ENCODE results near the gene TBC1D2B.

TBC1D2B gene

GRCh38 chr15:78024519-78024870, 53.0 kb downstream of the TBC1D2B start:
- no peak for DNase-seq

DNA sequence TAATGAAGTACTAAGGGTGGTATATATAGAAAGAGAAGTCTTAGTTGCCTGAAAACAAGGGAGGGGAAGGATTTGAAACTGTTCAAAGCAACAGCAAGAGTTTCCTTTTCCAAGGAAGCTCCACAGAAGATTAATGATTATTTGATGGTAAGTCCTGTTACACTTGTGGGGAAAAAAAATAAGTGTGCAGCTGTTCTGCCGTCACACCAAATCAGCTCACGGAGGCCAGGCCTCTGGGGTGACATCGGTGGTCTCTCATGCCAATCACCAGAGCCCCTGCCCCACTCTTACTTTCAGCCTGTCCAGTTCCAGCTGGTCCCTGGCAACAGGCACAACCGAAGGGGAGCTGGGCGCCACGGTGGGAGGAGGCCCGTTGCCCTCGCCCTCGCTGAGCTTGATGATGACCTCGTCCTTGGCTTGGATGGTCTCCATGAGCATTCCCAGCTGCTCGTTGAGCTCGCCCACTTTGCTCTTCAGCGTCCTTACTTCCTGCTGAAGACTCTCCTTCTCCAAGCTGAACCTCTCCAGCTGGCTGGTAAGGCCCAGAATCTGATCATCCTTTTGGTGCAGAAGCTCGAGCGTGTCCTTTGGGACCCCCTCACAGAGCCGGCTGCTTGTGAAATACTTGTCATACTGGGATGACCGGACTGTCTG, 53.5 kb downstream of the TBC1D2B start:
- DNase-seq, result no peak

- DNase-seq, result no peak
Observed at GRCh38 chr15:78023081-78023665, 54.3 kb downstream of the TBC1D2B start.

DNA sequence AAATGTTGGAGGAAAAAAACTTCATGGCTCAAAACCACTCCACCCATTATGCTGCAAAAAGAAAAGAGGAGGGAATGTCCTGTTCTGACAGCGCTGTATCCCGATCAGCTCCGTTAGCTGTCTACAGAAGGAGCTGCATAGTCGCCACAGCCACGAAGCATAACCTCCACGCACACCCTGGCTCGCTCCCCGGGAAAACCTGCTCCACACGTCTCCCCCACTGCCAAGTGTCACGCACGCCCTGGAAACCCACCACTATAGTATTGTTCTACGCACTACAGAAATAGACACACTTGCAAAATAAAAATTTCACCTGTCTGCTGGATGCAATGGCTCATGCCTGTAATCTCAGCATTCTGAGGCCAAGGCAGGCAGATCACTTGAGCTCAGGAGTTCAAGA, 55.8 kb downstream of the TBC1D2B start:
- DNase-seq, result no peak

DNA sequence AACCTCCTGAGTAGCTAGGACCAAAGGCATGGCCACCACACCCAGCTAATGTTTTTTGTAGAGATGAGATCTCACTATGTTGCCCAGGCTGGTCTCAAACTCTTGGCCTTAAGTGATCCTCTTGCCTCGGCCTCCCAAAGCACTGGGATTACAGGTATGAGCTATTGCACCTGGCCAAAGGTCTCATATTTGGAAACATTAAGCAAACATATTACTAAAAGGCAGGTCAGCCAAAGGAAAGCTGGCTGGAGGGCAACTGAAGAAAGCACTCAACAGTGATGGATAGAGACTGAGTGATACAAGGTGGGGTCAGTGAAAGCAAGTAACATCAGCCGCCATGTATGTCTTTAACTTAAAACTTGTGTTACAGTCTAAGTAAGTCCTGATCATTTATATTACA, 57.5 kb downstream of the TBC1D2B start:
- no peak for DNase-seq

GRCh38 chr15:78018946-78019644, 58.4 kb downstream of the TBC1D2B start:
- DNase-seq, result no peak

- no peak for DNase-seq
Observed at GRCh38 chr15:78018445-78018844, 59.1 kb downstream of the TBC1D2B start.

GRCh38 chr15:78016860-78017259, 60.7 kb downstream of the TBC1D2B start:
- no peak for DNase-seq

GRCh38 chr15:78012643-78013077, 64.9 kb downstream of the TBC1D2B start:
- DNase-seq, result no peak

- DNase-seq, result no peak
Observed at GRCh38 chr15:78010067-78010466, 67.4 kb downstream of the TBC1D2B start.

DNA sequence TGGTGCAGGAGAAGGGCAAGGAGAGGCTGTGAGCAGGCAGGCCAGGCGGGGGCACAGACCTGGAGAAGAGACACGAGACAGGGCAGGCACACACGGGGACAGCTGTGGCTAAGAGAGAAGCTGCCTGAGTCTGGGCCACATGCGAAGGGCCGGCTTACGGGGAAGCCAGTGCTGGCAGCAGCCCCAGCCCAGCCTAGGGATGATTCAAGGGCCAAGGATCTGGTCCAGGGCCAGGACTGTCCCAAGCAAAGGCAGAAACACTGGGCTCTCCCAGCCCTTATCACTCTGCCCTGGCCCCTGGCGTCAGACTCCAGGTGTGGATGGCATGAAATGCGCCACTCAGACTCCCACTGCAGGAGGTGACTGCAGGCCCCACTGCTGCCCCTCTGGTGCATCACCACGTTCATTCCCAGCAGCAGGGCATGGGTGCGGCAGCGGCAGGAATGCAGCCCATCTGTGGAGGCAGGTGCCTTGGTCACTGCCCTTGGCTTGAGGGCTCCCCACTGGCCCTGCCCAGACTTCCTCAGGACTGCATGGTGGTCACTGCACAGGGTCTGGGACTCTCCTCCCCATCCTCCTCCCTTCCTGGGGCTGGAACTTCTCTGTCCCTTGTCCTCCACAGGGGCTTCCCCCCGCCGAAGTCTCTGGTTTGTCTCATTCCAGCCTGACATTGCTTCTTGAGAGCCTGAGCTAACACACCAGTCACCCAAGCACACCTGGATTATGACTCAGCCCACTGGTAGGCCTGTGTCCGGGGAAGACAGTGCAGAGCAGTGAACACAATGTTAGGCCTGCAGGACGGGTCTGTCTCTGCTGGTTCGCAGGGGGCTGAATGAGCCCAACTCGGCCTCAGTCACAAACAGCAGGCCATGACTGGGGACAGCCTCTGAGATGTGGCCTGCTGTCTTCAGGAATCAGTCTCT, 69.3 kb downstream of the TBC1D2B start:
- no peak for DNase-seq

DNA sequence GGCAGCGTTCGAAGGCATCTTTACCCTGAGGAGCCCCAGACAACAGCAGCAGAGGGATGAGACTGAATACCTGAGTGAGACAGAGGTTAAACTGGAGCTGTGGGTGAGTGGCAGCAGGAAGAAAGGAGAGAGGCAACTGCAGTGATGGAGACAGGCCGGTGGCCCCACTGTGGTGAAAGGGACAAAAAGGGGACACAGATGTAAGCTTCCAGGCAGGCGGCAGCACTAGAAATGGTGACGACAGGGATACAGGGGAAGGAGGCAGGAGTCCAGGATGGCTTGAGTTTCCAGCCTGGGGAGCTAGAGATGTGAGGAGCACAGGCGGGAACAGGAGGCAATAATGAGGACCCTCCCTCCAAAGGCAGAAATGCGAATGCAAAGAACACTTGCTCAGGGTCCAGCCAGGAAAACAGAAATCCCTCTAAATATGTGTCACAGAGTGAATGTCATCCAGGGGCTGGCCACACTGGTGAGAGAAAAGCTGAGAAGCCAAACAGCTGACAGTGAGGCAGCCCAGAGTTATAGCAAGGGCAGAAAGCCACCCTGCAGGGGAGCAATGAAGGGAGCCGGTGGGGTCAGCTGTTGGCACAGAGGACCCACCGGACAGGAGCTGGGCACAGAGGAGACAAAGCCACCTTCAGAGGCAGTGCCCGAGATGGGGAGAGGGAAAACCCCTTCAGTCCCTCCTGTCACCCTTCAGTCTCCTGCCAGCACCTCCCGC, 70.1 kb downstream of the TBC1D2B start:
- no peak for DNase-seq

- DNase-seq, result no peak
Observed at GRCh38 chr15:78006567-78007205, 70.8 kb downstream of the TBC1D2B start.

DNA sequence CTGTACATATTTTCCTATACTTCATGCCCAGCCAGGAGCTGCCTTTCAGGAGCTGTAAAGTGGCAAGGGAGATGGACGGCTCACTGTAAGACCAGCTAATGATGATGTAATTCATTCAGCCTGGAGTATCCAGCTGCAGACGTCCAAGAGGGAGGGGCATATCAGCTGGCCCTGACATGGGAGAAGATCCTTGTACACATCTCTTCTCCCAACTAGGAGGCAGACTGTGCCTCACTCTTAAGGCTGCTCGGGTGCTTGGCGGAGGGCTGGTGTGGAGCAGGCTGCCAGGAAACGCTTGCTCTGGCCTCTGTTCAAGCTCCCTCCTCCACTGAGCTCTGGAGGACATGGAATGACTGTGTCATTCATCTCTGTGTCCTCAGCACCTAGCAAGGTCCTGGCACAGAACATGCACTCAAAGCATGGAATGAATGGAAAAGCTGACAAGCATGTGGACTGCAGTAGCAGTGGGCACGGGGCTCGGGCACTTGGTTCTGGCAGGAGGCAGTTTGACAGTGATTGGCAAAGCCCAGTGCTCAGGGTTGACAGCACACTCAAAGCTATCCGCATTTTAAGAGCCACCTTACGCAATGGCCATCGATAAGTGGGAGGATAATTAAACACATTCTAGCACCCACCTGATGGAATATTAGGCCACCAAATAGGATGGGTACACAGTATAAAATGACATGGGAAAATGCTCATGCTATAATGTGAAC, 72.4 kb downstream of the TBC1D2B start:
- DNase-seq, result no peak

GRCh38 chr15:78004222-78004727, 73.2 kb downstream of the TBC1D2B start:
- no peak for DNase-seq

DNA sequence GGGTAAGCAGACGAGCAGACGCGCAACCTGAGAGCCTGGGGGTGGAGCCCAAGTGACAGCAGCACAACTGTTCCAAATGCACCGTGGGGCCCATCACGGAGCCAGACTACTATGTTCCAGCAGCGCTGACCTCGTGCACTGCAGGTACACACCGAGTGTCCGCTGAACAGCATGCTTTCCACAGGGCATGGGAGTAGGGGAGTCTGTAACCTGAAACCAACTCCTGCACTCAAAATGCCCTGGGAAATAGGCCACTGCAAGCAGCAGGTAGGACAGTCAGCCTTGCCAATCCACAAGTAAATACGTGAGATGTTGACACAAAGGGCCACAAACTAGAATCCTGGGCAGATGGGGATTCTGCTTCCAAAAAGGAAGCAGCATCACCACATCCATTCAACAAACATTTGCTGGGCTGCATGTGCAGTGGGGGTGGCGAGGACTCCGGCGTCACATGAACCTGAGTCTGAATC, 73.9 kb downstream of the TBC1D2B start:
- DNase-seq, result no peak

DNA sequence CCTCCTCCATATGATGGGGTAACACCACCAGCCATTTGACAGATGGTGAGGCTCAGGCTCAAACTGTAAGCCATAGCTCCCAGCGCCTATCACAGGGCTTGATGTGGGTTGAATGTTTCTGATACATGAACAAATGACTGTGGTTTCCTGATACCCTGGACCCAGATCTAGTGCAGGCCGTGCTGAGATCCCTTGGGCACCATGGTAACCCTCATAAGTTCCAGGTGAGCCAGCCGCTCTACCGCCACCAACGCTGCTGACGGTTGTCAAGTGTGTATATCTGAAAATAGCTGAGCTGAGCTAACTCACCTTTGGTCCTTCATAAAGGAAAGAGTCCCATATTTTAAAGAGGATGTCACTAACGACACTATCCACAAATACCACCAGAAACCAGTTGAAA, 74.5 kb downstream of the TBC1D2B start:
- DNase-seq, result no peak

DNA sequence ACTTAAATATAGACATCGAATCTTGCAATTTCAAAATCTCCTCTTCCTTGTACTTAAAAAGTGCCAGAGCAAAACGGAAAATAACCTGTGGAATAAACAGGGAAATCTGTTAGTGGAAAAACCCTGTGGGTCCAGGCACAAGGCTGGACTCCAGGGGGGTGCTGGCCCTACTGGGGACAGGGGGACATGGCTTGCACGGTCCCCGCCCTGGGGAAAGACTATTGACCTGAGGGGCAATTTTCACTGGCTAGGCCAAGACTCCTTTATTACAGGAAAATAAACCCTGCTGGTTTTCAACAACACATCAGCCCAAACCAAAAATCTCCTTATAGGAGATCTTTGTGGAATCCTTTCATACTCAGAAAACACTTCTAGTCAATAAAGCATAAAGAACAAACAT, 75.9 kb downstream of the TBC1D2B start:
- no peak for DNase-seq

GRCh38 chr15:78000927-78001249, 76.6 kb downstream of the TBC1D2B start:
- no peak for DNase-seq

DNA sequence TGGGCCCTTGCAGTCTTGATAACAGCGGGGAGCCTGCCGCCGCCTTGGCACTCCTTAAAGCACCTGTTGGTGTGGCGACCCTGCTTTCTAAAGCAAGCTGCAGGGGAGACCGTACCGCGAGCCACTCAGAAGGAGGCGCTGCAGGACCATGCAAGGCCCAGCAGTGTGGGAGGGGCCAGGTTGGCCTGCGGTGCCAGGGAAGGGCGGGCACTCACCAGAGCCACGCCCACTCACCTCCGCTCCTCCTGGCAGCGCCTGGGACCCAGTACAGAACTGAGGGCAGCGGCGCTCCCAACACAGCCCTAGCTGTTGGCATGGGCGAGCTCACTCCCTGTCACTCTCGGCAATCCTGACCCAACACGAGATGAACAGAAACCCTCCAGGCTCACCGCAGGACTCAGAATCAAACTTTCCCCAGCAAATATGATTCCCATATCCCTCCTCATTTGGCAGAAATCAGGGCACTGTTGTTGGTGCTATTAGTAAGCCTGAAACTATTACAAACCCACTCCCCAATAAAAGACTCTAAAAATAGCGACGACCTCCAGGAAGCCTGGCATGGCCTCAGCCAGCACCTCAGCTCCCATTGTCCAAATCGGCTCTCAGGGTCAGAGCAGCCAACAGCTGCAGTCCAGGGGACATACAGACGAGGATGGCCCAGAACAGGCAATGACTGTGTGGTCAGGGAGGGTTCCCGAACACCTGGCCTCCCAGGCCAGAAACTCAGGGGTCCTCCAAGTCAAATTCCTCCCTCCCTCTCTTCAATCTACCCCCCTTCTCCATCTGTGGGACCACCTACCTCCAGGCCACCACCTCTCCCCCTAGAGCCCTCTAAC, 77.2 kb downstream of the TBC1D2B start:
- DNase-seq, result peak; percentile 74

Data from T-helper 9 cell (primary cell).